Measurements from ENCODE around the gene BPIFA1. TPM values are rescaled to one million over a fixed set of nuclear protein-coding genes. Genes with fewer than 3 reads are reported as not detected.

Gene BPIFA1
- total RNA-seq, result not detected in 2 replicates

DNA sequence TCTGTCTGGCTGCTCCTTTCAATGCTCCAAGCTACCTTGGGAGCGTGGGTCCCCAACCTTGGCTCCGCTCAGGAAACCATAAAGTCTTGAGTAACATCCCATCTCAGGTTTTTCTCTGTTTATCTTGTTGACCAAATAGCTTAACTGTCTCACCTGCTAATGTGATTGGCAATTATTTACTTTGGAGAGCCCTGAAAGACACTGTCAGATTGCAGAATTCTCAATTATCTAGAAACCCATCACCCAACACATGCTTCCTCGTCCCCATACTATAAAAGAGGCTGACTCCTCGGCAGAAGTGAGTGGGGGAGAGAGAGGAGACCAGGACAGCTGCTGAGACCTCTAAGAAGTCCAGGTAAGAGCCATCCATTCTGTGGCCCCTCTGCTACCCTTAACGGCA lies at the start of gene BPIFA1:
Gene BPIFA1 (plus strand): TSS at position 301 of the 400 bp plus-strand sequence. CDS start 1,716 bp downstream, outside the sequence.

DNA sequence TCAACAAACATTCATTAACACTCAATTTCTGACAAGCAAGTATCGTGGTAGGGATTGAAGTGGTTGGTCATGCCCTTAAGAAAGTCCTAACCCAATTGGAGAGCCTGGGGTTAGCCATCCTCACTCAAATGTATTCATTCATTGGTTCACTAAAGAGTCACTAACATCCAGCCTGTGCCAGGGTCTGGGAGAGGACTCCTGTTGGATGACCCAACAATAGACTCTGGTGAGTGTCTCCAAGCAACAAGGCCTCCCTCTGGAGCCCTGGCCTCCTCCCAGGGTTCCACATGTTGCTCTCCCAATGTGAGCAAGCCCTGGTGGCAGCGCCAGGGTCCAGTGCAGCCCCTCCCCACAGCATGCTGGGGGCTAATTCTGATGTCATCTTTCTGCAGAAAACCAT lies 18.7 kb upstream of the BPIFA1 start, which contains the start of gene BPIFA3:
Gene BPIFA3 (plus strand): TSS at position 301 of the 400 bp plus-strand sequence. CDS start 185 bp downstream, outside the sequence.

DNA sequence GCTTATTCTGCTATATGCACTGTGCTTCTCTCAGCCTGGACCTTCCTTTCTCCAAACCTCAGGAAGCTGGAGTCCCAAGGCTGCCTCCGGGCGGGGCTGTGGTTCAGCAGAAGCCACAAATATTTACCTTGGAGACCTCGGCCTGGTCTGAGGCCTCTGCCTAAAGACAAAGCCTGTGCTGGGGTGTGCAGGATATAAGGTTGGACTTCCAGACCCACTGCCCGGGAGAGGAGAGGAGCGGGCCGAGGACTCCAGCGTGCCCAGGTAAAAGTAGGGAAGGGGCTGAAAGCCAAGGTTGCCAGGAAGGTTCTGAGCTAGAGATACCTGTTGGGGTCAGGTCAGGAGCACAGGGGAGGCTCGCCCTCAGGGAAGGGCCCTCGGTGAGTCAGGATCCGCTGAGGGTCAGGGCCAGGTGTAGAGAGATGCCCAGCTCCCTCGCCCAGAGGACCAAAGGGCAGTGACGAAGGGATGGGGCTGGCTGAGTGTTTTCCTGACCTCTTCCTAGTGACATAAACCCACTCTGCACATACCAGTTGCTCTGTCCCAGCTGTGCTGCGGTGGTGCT lies 47.3 kb downstream of the BPIFA1 start, which contains the start of gene BPIFB1:
Gene BPIFB1 (plus strand): TSS at position 224 of the 565 bp plus-strand sequence. CDS start 2,860 bp downstream, outside the sequence.

Other genes starting within 250 kb of the BPIFA1 start
- not detected in 2 replicates for gene SUN5, start 231.6 kb upstream of the BPIFA1 start, total RNA-seq
- not detected in 2 replicates for gene BPIFB2, start 228.3 kb upstream of the BPIFA1 start, total RNA-seq
- not detected in 2 replicates for gene BPIFB6, start 204.3 kb upstream of the BPIFA1 start, total RNA-seq
- gene BPIFB3, start 182.1 kb upstream of the BPIFA1 start, total RNA-seq, result not detected in 2 replicates
- not detected in 2 replicates for gene BPIFB4, start 156.4 kb upstream of the BPIFA1 start, total RNA-seq
- not detected in 2 replicates for gene BPIFA2, start 67.8 kb upstream of the BPIFA1 start, total RNA-seq
- gene BPIFA3, start 18.6 kb upstream of the BPIFA1 start, total RNA-seq, result not detected in 2 replicates
- gene BPIFB1, start 47.2 kb downstream of the BPIFA1 start, total RNA-seq, result not detected in 2 replicates
- 23.9 and 32.0 TPM in 2 replicates for gene CDK5RAP1, start 165.5 kb downstream of the BPIFA1 start, total RNA-seq
- 8.9 and 9.7 TPM in 2 replicates for gene SNTA1, start 207.8 kb downstream of the BPIFA1 start, total RNA-seq